ENCODE results near the gene OXT. TPM values are rescaled to one million over a fixed set of nuclear protein-coding genes. Genes with fewer than 3 reads are reported as not detected.
A peak's percentile ranks its signal among the peaks of the same experiment; 100 is the strongest.

Gene OXT
- total and polyA plus RNA-seq, 2 of the 13 experiments (the other 11 are each of a cell fraction or from before 2014, with no cell fraction given): not detected

DNA sequence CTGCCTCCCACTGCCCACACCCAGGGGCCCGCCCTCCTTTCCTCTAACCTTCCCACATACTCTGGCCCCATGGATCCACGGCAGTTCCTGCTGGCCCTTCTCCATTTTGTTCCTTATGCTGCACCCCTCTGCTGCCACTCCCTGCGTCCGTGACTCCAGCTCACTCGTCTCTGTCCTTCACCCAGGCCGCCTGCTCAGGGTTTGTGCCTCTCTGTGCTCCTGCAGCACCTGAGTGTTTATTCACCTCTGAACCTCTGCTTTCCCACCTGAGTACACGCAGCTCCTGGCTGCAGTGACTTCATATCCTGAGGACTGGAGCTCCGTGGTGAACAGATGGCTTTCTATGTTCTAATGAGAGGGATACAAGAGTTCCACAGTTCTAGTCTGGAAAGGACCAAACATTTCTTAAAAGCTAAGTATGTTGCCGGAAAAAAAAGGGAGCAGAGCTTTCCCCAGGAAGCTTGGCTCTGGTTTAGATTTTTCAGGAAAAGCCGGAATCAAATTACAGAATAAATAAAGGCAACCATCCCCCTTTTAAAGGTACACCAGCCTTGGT, 29.5 kb upstream of the OXT start (continued):
- 0 out of 2 replicates have a peak, but pooled peaks have one; percentile 26 for TF ChIP-seq NRL (CRISPR knock-in tag; IDR thresholded peaks at IDR 0.05; ENCODE audit: borderline replicate concordance)
- TF ChIP-seq ZNF891 (CRISPR knock-in tag; IDR thresholded peaks at IDR 0.05): 0 out of 2 replicates have a peak, but pooled peaks have one; percentile 49
- TF ChIP-seq ZNF460 (CRISPR knock-in tag; IDR thresholded peaks at IDR 0.05; ENCODE audit: borderline replicate concordance): no peak
- TF ChIP-seq, protein P1, sequence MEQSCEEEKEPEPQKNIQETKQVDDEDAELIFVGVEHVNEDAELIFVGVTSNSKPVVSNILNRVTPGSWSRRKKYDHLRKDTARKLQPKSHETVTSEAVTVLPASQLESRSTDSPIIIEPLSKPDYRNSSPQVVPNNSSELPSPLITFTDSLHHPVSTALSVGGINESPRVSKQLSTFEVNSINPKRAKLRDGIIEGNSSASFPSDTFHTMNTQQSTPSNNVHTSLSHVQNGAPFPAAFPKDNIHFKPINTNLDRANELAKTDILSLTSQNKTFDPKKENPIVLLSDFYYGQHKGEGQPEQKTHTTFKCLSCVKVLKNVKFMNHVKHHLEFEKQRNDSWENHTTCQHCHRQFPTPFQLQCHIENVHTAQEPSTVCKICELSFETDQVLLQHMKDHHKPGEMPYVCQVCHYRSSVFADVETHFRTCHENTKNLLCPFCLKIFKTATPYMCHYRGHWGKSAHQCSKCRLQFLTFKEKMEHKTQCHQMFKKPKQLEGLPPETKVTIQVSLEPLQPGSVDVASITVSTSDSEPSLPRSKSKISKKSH (CRISPR knock-in tag; IDR thresholded peaks at IDR 0.05; ENCODE audit: borderline replicate concordance): 0 out of 2 replicates have a peak, but pooled peaks have one; percentile 48
- no peak for TF ChIP-seq ZNF652 (CRISPR knock-in tag; IDR thresholded peaks at IDR 0.05; ENCODE audit: borderline replicate concordance, low read depth)
- TF ChIP-seq, protein P2, sequence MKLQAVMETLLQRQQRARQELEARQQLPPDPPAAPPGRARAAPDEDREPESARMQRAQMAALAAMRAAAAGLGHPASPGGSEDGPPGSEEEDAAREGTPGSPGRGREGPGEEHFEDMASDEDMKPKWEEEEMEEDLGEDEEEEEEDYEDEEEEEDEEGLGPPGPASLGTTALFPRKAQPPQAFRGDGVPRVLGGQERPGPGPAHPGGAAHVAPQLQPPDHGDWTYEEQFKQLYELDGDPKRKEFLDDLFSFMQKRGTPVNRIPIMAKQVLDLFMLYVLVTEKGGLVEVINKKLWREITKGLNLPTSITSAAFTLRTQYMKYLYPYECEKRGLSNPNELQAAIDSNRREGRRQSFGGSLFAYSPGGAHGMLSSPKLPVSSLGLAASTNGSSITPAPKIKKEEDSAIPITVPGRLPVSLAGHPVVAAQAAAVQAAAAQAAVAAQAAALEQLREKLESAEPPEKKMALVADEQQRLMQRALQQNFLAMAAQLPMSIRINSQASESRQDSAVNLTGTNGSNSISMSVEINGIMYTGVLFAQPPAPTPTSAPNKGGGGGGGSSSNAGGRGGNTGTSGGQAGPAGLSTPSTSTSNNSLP (IDR thresholded peaks at IDR 0.05; ENCODE audit: low read depth, low read length): no peak
- TF ChIP-seq, protein P3, sequence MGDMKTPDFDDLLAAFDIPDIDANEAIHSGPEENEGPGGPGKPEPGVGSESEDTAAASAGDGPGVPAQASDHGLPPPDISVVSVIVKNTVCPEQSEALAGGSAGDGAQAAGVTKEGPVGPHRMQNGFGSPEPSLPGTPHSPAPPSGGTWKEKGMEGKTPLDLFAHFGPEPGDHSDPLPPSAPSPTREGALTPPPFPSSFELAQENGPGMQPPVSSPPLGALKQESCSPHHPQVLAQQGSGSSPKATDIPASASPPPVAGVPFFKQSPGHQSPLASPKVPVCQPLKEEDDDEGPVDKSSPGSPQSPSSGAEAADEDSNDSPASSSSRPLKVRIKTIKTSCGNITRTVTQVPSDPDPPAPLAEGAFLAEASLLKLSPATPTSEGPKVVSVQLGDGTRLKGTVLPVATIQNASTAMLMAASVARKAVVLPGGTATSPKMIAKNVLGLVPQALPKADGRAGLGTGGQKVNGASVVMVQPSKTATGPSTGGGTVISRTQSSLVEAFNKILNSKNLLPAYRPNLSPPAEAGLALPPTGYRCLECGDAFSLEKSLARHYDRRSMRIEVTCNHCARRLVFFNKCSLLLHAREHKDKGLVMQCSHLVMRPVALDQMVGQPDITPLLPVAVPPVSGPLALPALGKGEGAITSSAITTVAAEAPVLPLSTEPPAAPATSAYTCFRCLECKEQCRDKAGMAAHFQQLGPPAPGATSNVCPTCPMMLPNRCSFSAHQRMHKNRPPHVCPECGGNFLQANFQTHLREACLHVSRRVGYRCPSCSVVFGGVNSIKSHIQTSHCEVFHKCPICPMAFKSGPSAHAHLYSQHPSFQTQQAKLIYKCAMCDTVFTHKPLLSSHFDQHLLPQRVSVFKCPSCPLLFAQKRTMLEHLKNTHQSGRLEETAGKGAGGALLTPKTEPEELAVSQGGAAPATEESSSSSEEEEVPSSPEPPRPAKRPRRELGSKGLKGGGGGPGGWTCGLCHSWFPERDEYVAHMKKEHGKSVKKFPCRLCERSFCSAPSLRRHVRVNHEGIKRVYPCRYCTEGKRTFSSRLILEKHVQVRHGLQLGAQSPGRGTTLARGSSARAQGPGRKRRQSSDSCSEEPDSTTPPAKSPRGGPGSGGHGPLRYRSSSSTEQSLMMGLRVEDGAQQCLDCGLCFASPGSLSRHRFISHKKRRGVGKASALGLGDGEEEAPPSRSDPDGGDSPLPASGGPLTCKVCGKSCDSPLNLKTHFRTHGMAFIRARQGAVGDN (CRISPR knock-in tag; IDR thresholded peaks at IDR 0.05): peak; percentile 45; the same call in 1 of the 2 replicates
- 0 out of 2 replicates have a peak, but pooled peaks have one; percentile 18 for TF ChIP-seq ERF (CRISPR knock-in tag; IDR thresholded peaks at IDR 0.05)
- TF ChIP-seq ZNF768 (CRISPR knock-in tag; IDR thresholded peaks at IDR 0.05): peak; percentile 50; the same call in 1 of the 2 replicates
- peak; percentile 82 for TF ChIP-seq SIX1 (CRISPR knock-in tag; IDR thresholded peaks at IDR 0.05; ENCODE audit: borderline replicate concordance)
- TF ChIP-seq ZBTB38 (CRISPR knock-in tag; IDR thresholded peaks at IDR 0.05): peak; percentile 60; the same call in 1 of the 2 replicates
- 0 out of 2 replicates have a peak, but pooled peaks have one; percentile 25 for TF ChIP-seq HOXA9 (CRISPR knock-in tag; IDR thresholded peaks at IDR 0.05; ENCODE audit: borderline replicate concordance)
- TF ChIP-seq, protein P4, sequence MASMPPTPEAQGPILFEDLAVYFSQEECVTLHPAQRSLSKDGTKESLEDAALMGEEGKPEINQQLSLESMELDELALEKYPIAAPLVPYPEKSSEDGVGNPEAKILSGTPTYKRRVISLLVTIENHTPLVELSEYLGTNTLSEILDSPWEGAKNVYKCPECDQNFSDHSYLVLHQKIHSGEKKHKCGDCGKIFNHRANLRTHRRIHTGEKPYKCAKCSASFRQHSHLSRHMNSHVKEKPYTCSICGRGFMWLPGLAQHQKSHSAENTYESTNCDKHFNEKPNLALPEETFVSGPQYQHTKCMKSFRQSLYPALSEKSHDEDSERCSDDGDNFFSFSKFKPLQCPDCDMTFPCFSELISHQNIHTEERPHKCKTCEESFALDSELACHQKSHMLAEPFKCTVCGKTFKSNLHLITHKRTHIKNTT (CRISPR knock-in tag; IDR thresholded peaks at IDR 0.05): no peak
- 0 out of 2 replicates have a peak, but pooled peaks have one; percentile 38 for TF ChIP-seq RXRA (CRISPR knock-in tag; IDR thresholded peaks at IDR 0.05)
- no peak for TF ChIP-seq FOXA1 (IDR thresholded peaks at IDR 0.05)
- TF ChIP-seq FOXA1 (CRISPR knock-in tag; IDR thresholded peaks at IDR 0.05): 0 out of 2 replicates have a peak, but pooled peaks have one; percentile 14
- no peak for TF ChIP-seq GATA4 (IDR thresholded peaks at IDR 0.05; ENCODE audit: borderline replicate concordance, low read depth)
- TF ChIP-seq SIX4 (CRISPR knock-in tag; IDR thresholded peaks at IDR 0.05): peak; percentile 72; the same call in 1 of the 2 replicates
- TF ChIP-seq, protein P5, sequence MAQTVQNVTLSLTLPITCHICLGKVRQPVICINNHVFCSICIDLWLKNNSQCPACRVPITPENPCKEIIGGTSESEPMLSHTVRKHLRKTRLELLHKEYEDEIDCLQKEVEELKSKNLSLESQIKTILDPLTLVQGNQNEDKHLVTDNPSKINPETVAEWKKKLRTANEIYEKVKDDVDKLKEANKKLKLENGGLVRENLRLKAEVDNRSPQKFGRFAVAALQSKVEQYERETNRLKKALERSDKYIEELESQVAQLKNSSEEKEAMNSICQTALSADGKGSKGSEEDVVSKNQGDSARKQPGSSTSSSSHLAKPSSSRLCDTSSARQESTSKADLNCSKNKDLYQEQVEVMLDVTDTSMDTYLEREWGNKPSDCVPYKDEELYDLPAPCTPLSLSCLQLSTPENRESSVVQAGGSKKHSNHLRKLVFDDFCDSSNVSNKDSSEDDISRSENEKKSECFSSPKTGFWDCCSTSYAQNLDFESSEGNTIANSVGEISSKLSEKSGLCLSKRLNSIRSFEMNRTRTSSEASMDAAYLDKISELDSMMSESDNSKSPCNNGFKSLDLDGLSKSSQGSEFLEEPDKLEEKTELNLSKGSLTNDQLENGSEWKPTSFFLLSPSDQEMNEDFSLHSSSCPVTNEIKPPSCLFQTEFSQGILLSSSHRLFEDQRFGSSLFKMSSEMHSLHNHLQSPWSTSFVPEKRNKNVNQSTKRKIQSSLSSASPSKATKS (CRISPR knock-in tag; IDR thresholded peaks at IDR 0.05): no peak
